SU-DHL-6 (cell line): ENCODE measurements around the gene PPP1R14B.

Source experiments
- H2AFZ ChIP-seq: fragments of 200-600 bp; sonication (generic); 2 replicates; pipeline ENCODE4 v1.6.1; 2014; ENCODE audit warnings: low read depth, mild to moderate bottlenecking, moderate library complexity, mixed read lengths, antibody characterized with exemption, low read length; ENCODE audit not compliant: severe bottlenecking
- H3F3A ChIP-seq: fragments of 200-600 bp; shearing (Covaris generic); 2 replicates; pipeline ENCODE4 v1.6.0; 2016; ENCODE audit warnings: antibody characterized with exemption, mild to moderate bottlenecking; ENCODE audit not compliant: insufficient read depth
- H3K27ac ChIP-seq: fragments of 200-600 bp; sonication (generic); 2 replicates; pipeline ENCODE4 v1.5.1; 2016; ENCODE audit warnings: low read depth, mild to moderate bottlenecking, low read length, moderate library complexity, mixed read lengths
- H3K27me3 ChIP-seq: fragments of 200-600 bp; sonication (generic), shearing (Covaris generic); 2 replicates; pipeline ENCODE4 v1.6.0; 2014; ENCODE audit warnings: mild to moderate bottlenecking, low read length
- H3K36me3 ChIP-seq: fragments of 200-600 bp; sonication (generic); 2 replicates; pipeline ENCODE4 v1.6.1; 2014; ENCODE audit warnings: mild to moderate bottlenecking, low read length, mixed read lengths
- H3K4me2 ChIP-seq: fragments of 300-600, 200-600 bp; shearing (Covaris generic), sonication (generic); 2 replicates; pipeline ENCODE4 v1.6.0; 2014; ENCODE audit warnings: low read length, low read depth, mild to moderate bottlenecking; ENCODE audit not compliant: poor library complexity, severe bottlenecking
- H3K4me3 ChIP-seq: fragments of 200-600 bp; sonication (generic); 2 replicates; pipeline ENCODE4 v1.5.1; 2014; ENCODE audit warnings: antibody characterized with exemption, low read length, mild to moderate bottlenecking, mixed read lengths; ENCODE audit not compliant: insufficient read depth, poor library complexity, severe bottlenecking
- H3K79me2 ChIP-seq: fragments of 200-600 bp; sonication (generic); 2 replicates; pipeline ENCODE4 v1.6.1; 2014; ENCODE audit warnings: mild to moderate bottlenecking, low read length, moderate library complexity; ENCODE audit not compliant: insufficient read depth
- H3K9ac ChIP-seq: fragments of 200-600 bp; sonication (generic); 2 replicates; pipeline ENCODE4 v1.7.0; 2014; ENCODE audit warnings: mild to moderate bottlenecking, low read length
- H3K9me2 ChIP-seq: fragments of 200-600 bp; sonication (generic); replicated peaks from 2 replicates; pipeline ENCODE4 v1.6.1; 2014; ENCODE audit warnings: low read length; ENCODE audit not compliant: insufficient read depth
- H3K9me3 ChIP-seq: fragments of 200-600 bp; sonication (generic); 2 replicates; pipeline ENCODE4 v1.6.1; 2014; ENCODE audit warnings: low read length, mixed read lengths; ENCODE audit not compliant: insufficient read depth
- H4K20me1 ChIP-seq: fragments of 200-600 bp; sonication (generic); 2 replicates; pipeline ENCODE4 v1.6.1; 2014; ENCODE audit warnings: low read depth, mild to moderate bottlenecking, antibody characterized with exemption, low read length, moderate library complexity, mixed read lengths
- EZH2phosphoT487 ChIP-seq: fragments of 200-600 bp; sonication (generic), shearing (Covaris generic); conservative IDR thresholded peaks from 2 replicates; pipeline ENCODE4 v1.6.1; 2018; ENCODE audit warnings: mild to moderate bottlenecking, antibody characterized with exemption, low read length, moderate library complexity, mixed read lengths
- TF ChIP-seq, protein P1 (sequence below): fragments of 200-600 bp; sonication (generic); IDR thresholded peaks from one replicate; pipeline ENCODE4 v1.5.1; 2017; ENCODE audit warnings: antibody characterized with exemption, mild to moderate bottlenecking, low read length, moderate library complexity; ENCODE audit not compliant: insufficient read depth, poor library complexity, severe bottlenecking

PPP1R14B gene

DNA sequence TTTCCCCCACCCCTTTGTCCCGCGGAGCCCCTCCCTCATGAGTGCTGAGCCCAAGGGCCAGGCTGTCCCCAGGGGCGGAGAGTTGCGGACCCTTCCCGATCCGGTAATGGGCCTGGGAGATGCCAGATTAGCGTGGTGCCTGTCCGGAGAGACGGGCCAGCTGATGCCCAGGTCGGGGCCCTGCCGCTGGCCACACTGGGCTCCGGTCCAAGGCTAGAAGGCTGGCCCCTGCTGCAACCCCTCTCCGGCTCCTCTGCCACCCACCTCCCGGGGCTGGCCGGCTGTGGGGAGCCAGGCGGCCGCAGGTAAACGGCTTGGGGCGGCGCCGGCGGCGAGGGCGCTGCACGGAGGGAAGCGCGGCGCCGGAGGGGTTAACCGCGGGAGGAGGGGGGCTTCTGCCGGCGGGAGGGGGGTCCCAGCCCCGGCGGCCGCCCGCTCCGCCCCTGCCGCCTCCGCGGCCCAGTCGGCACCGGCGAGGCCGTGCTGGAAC lies 44.6 kb upstream of the PPP1R14B start, which contains the start of gene KCNK4:
KCNK4 (plus strand) TSS at position 41 of the 490 bp plus-strand sequence. CDS start 1,717 bp downstream, outside the sequence.
- TF ChIP-seq, protein P1, sequence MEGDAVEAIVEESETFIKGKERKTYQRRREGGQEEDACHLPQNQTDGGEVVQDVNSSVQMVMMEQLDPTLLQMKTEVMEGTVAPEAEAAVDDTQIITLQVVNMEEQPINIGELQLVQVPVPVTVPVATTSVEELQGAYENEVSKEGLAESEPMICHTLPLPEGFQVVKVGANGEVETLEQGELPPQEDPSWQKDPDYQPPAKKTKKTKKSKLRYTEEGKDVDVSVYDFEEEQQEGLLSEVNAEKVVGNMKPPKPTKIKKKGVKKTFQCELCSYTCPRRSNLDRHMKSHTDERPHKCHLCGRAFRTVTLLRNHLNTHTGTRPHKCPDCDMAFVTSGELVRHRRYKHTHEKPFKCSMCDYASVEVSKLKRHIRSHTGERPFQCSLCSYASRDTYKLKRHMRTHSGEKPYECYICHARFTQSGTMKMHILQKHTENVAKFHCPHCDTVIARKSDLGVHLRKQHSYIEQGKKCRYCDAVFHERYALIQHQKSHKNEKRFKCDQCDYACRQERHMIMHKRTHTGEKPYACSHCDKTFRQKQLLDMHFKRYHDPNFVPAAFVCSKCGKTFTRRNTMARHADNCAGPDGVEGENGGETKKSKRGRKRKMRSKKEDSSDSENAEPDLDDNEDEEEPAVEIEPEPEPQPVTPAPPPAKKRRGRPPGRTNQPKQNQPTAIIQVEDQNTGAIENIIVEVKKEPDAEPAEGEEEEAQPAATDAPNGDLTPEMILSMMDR, result no peak
- no peak for TF ChIP-seq EZH2phosphoT487
- no peaks in the 10 kb centered on the region for H3F3A ChIP-seq
- H4K20me1 ChIP-seq, result no peaks in the 10 kb centered on the region
- no peaks in the 10 kb centered on the region for H3K9me2 ChIP-seq
- no peak within 1 kb of the TSS for H3K9ac ChIP-seq
- H2AFZ ChIP-seq, result no peak within 1 kb of the TSS
- no peaks in the 10 kb centered on the region for H3K27me3 ChIP-seq
- no peaks in the 10 kb centered on the region for H3K36me3 ChIP-seq
- H3K4me3 ChIP-seq, result no peak within 1 kb of the TSS
- H3K9me3 ChIP-seq, result no peaks in the 10 kb centered on the region
- no peak within 1 kb of the TSS for H3K27ac ChIP-seq
- no peak within 1 kb of the TSS for H3K4me2 ChIP-seq
- H3K79me2 ChIP-seq, result no peaks in the 10 kb centered on the region

DNA sequence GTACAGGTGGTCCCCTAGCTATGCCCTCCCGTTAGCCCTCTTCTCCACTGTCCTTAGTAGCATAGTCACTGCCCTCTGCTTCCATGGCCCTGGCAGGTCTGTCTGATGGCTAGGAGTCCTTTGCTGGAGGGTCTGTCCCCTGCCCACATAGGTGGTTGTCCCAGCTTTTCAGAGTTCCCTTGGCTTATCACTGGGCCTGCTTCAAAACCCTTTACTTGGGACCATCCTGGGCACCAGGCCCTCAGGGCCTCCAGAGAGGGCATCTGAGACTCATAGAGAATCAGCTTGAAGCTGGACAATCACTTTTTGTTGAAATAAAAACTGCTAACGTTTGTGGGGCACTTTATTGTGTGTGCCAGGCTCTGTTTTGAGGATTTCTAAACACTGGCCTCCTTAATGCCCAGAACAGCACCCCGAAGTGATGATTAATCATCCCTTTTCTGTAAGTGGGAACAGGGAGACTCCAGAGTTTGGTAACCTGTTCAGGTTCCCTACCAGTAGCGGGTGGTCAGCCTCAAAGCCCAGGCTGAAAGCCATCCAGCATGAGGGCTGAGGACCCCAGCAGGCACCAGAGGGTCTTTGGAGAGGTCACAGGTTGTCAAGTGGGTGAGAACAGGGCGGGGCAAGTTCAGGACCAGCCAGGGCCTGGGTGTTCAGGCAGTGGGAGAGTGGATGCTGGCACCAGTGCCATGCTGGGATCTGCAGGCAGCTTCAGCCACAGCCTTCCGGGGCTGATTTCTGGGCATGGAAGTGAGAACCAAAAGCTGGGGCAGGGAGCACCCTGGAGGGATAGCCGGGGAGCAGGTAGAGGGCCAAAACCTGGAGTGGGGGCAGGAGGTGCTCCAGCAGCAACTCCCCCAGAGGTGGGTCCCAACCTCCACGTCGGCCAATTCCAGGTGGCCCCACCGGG lies 43.9 kb upstream of the PPP1R14B start:
- Histone ChIP-seq H3K27ac (no peak overlapping the region), H3K9me2 (no peaks in the 10 kb centered on the region), H3K27me3 (no peaks in the 10 kb centered on the region), H3F3A (no peaks in the 10 kb centered on the region), H3K4me2 (no peak overlapping the region), H2AFZ (no peak overlapping the region), H4K20me1 (no peaks in the 10 kb centered on the region), H3K79me2 (no peaks in the 10 kb centered on the region), H3K36me3 (no peaks in the 10 kb centered on the region), H3K4me3 (no peak overlapping the region), H3K9me3 (no peaks in the 10 kb centered on the region), H3K9ac (no peak overlapping the region)
- TF ChIP-seq EZH2phosphoT487, result no peak
- TF ChIP-seq, protein P1, result no peak

DNA sequence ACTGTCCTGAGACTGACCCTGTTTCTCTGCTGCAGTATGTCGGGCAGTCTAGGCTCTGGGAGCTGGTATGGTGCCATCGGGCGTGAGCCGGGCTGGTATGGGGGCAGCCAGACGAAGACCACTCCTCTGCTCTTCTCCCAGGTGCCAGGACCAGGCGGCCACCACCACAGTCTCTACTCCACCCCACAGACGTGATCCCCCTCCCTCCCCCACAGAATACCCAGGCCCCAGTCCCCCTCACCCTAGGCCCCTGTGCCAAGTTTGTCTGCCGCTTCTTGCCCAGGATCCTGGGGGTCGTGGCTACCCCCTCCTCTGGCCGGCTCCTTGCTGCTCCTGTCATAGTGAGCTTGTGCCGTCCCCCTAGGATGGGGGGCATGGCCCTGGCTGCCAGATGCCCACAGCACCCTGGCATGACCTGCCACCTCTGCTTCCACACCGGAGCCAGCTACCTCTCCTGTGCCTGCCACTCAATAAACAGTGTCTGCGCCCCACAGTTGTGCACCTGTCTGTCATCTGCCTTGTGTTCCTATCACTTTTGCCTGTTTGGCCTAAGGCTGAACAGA lies 42.3 kb upstream of the PPP1R14B start:
- no peak overlapping the region for H3K4me3 ChIP-seq
- H3K36me3 ChIP-seq, result no peaks in the 10 kb centered on the region
- no peak for TF ChIP-seq EZH2phosphoT487
- TF ChIP-seq, protein P1, result no peak

More for the DNA sequence above, 42.3 kb upstream of the PPP1R14B start:
- Histone ChIP-seq H4K20me1 (no peaks in the 10 kb centered on the region), H3K4me2 (no peak overlapping the region), H3K79me2 (no peaks in the 10 kb centered on the region), H3F3A (peaks cover 4% of the 10 kb centered on the region; the same call in 1 of the 2 replicates), H3K9me2 (no peaks in the 10 kb centered on the region), H3K27ac (no peak overlapping the region), H3K27me3 (no peaks in the 10 kb centered on the region), H2AFZ (no peak overlapping the region), H3K9me3 (no peaks in the 10 kb centered on the region), H3K9ac (no peak overlapping the region)
